ENCODE results near the gene MCCC1.

DNA sequence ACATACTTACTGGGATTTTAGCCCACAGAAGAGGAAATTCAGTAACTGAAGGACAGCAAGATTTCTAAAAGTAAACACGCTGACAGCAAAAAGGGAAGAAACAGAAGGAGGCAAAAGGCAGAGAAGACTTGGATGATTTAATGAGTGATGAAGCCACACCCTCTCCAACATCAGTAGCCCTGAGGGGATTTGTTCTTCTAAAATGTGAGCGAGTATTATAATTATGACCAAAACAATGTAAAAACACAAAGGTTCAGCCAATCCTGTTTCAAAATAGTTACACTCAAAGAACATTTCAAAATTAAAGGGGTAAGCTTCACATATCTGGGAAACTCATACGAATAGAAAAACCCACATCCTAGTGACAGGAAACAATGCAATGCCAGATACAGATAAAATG lies 25.0 kb downstream of the MCCC1 start:
- TF ChIP-seq NFIC (IDR thresholded peaks at IDR 0.05) (no peak), CEBPB (IDR thresholded peaks at IDR 0.05) (no peak), TEAD4 (IDR thresholded peaks at IDR 0.05) (no peak), YY1 (IDR thresholded peaks at IDR 0.05; ENCODE audit: low read depth) (no peak), CREB1 (IDR thresholded peaks at IDR 0.05; ENCODE audit: low read depth) (no peak), EGR1 (IDR thresholded peaks at IDR 0.05) (no peak), EP300 (IDR thresholded peaks at IDR 0.05; ENCODE audit: borderline replicate concordance) (no peak)
- TF ChIP-seq, protein P1, sequence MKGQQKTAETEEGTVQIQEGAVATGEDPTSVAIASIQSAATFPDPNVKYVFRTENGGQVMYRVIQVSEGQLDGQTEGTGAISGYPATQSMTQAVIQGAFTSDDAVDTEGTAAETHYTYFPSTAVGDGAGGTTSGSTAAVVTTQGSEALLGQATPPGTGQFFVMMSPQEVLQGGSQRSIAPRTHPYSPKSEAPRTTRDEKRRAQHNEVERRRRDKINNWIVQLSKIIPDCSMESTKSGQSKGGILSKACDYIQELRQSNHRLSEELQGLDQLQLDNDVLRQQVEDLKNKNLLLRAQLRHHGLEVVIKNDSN (IDR thresholded peaks at IDR 0.05) = no peak
- TF ChIP-seq, protein P2, sequence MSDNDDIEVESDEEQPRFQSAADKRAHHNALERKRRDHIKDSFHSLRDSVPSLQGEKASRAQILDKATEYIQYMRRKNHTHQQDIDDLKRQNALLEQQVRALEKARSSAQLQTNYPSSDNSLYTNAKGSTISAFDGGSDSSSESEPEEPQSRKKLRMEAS (IDR thresholded peaks at IDR 0.05) = no peak
- TF ChIP-seq, protein P3, sequence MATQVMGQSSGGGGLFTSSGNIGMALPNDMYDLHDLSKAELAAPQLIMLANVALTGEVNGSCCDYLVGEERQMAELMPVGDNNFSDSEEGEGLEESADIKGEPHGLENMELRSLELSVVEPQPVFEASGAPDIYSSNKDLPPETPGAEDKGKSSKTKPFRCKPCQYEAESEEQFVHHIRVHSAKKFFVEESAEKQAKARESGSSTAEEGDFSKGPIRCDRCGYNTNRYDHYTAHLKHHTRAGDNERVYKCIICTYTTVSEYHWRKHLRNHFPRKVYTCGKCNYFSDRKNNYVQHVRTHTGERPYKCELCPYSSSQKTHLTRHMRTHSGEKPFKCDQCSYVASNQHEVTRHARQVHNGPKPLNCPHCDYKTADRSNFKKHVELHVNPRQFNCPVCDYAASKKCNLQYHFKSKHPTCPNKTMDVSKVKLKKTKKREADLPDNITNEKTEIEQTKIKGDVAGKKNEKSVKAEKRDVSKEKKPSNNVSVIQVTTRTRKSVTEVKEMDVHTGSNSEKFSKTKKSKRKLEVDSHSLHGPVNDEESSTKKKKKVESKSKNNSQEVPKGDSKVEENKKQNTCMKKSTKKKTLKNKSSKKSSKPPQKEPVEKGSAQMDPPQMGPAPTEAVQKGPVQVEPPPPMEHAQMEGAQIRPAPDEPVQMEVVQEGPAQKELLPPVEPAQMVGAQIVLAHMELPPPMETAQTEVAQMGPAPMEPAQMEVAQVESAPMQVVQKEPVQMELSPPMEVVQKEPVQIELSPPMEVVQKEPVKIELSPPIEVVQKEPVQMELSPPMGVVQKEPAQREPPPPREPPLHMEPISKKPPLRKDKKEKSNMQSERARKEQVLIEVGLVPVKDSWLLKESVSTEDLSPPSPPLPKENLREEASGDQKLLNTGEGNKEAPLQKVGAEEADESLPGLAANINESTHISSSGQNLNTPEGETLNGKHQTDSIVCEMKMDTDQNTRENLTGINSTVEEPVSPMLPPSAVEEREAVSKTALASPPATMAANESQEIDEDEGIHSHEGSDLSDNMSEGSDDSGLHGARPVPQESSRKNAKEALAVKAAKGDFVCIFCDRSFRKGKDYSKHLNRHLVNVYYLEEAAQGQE (IDR thresholded peaks at IDR 0.05; ENCODE audit: low read depth) = no peak
